HS-27A (cell line): Measurements from ENCODE around the gene MAGEA9.
"Not testable (repeated sequence)": the region's sequence is repeated elsewhere in the genome, so short reads cannot be mapped to it uniquely, and the experiment has no call there.

Source experiments
- DNase-seq: peaks from one replicate; pipeline ENCODE4 v3.0.0-alpha.2; 2012; ENCODE audit warnings: low read depth, missing footprints

The MAGEA9 gene

GRCh38 chrX:149807747-149808458 lies 26.2 kb downstream of the MAGEA9 start:
- DNase-seq: no peak

DNA sequence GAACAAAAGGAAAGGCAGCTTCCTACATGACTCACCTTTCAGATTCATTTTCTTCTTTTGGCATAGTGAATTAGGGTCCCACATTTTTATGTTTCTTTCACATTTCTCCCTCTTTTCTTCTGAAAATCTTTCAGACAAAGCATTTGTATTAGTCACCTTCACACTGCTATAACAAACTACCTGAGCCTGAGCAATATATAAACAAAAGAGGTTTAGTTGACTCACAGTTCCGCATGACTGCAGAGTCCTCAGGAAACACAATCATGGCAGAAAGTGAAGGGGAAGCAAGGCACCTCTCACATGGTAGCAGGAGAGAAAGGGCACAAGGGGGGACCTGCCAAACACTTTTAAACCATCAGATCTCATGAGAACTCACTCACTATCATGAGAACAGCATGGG lies 36.9 kb downstream of the MAGEA9 start:
- DNase-seq: no peak

DNA sequence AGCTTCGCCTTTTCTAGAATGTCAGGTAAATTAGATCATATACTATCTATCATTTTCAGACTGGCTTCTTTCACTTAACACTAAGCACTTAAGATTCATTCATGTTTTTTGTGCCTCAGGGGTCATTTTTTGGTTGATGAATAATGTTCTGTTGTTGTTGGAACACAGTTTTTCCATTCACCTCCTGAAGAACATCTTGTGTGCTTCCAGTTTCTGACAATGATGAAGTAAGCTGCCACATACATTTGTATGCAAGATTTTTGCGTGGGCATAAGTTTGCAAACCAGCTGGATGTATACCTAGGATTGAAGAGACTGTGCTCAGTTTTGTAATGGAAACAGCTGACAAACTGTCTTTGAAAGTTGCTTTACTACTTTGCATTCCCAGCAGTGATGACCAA lies 37.6 kb downstream of the MAGEA9 start:
- no peak for DNase-seq

- no peak for DNase-seq
Measured at GRCh38 chrX:149825424-149825823, 43.7 kb downstream of the MAGEA9 start.

DNA sequence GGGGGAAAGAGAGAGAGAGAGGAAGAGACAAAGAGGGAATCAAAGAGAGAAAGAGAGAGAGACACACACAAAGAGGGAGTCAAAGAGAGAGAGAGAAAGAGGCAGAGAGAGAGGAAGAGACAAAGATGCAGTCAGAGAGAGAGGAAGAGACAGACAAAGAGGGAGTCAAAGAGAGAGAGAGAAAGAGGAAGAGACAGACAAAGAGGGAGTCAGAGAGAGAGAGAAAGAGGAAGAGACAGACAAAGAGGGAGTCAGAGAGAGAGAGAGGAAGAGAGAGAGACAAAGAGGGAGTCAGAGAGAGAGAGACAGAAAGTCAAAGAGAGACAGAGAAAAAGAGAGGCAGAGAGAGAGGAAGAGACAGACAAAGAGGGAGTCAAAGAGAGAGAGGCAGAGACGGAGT lies 45.5 kb downstream of the MAGEA9 start:
- DNase-seq: no peak

DNA sequence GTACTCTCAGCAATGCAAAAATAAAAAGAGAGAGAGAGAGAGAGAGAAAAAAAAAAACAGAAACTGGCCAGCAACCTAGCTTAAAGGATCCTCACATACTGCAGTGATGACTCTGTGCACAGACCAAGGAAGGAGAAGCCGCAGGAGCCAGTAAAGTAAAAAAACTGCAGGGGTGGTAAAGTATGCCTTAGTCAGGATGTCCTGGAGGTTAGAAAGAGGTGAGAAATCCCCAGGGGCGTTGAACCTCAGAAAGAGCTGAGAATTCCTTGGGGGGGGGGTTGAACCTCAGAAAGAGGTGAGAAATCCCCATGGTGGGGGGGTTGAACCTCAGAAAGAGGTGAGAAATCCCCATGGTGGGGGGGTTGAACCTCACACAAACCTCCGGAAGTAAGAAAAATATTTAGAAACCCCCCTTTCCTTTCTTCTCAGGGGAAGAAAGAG lies 48.0 kb downstream of the MAGEA9 start:
- DNase-seq: no peak

- no peak for DNase-seq
Measured at GRCh38 chrX:149830192-149830873, 48.6 kb downstream of the MAGEA9 start.

DNA sequence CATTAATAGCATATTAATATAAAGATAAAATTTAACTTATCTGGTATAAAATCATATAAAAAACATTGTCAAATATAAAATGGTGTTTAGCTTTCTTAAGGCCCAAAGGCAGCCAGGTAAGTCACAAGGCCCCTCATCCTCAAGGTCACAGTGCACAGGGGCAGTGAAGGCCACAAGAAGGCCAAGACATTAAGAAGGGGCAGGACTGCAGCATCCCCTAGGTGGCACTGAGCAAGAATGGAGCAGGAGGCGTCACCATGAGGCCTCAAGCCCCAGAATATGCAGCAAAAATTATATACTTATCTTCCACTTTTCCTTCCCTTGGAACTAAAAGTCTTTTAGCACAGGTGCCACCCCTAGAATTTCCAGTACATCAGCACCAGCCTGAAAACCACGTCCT lies 49.7 kb downstream of the MAGEA9 start:
- no peak for DNase-seq

- not testable (repeated sequence) for DNase-seq
Measured at GRCh38 chrX:149836728-149837127, 55.0 kb downstream of the MAGEA9 start.

DNA sequence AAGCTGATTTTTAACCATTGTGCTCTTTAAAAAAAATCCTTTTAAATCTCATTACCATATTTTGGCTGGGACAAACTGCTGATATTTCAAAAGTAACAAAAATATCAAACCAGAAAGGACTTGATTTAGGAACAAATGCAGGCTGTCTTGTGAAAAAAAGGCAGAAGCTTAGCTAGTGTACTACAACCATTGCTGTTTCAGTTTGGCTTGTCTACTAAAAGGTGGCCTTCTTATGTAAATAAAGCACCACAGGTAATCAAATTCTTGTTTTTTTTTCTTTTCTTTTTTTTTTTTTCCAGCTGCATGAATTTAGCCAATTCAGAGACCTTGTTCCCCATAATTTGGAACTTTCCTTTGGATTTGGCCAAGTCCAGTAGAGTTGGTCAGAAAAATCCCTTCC lies 55.4 kb downstream of the MAGEA9 start:
- no peak for DNase-seq
